GM12874 (cell line): ENCODE data around the gene AHI1.

Experiments used
- CTCF ChIP-seq: IDR thresholded peaks from 2 replicates; pipeline ENCODE4 v1.5.1; 2011; ENCODE audit warnings: low read depth, mild to moderate bottlenecking, control low read depth, low read length, moderate library complexity; ENCODE audit not compliant: insufficient read depth

Gene AHI1

GRCh38 chr6:135325624-135326424 is 171.7 kb downstream of the AHI1 start:
- no peak for TF ChIP-seq CTCF

- no peak for TF ChIP-seq CTCF
Observed at GRCh38 chr6:135324531-135324930, 173.0 kb downstream of the AHI1 start.

GRCh38 chr6:135323979-135324378 is 173.6 kb downstream of the AHI1 start:
- TF ChIP-seq CTCF = no peak

- no peak for TF ChIP-seq CTCF
Observed at GRCh38 chr6:135323202-135323668, 174.3 kb downstream of the AHI1 start.

- TF ChIP-seq CTCF = no peak
Observed at GRCh38 chr6:135322427-135323201, 174.9 kb downstream of the AHI1 start.

GRCh38 chr6:135320721-135321621 is 176.6 kb downstream of the AHI1 start:
- TF ChIP-seq CTCF = no peak
